ENCODE measurements around the gene SPO11. TPM values are rescaled to one million over a fixed set of nuclear protein-coding genes. Genes with fewer than 3 reads are reported as not detected.

The SPO11 gene
- total and polyA plus RNA-seq, 9 of the 15 experiments (the other 6 are each of a cell fraction or from before 2014, with no cell fraction given): not detected

- TF ChIP-seq HNRNPLL (IDR thresholded peaks at IDR 0.05; ENCODE audit: low read depth, low read length, poor library complexity, severe bottlenecking) (peak; percentile 29), NFYB (IDR thresholded peaks at IDR 0.05; ENCODE audit: extremely low read depth, insufficient read length) (no peak), ZBTB2 (IDR thresholded peaks at IDR 0.05) (peak; percentile 89), ARID1B (IDR thresholded peaks at IDR 0.05) (peak; percentile 24; the same call in 1 of the 2 replicates), ZNF436 (CRISPR knock-in tag; IDR thresholded peaks at IDR 0.05) (no peak), ZNF644 (tag; IDR thresholded peaks at IDR 0.05; ENCODE audit: low read depth) (0 out of 2 replicates have a peak, but pooled peaks have one; percentile 33), CBX1 (IDR thresholded peaks at IDR 0.05; ENCODE audit: low read depth) (peak; percentile 24; the same call in 1 of the 2 replicates), KDM1A (IDR thresholded peaks at IDR 0.05) (peak in 1 of 2 experiments; percentile 85; a peak in 1 of 4 replicates), BCOR (IDR thresholded peaks at IDR 0.05) (peak; percentile 39; the same call in 1 of the 2 replicates), CBX5 (IDR thresholded peaks at IDR 0.05; ENCODE audit: borderline replicate concordance, low read depth) (no peak), NCOA1 (IDR thresholded peaks at IDR 0.05; ENCODE audit: low read depth) (0 out of 2 replicates have a peak, but pooled peaks have one; percentile 52), ZNF511 (CRISPR knock-in tag; IDR thresholded peaks at IDR 0.05) (0 out of 2 replicates have a peak, but pooled peaks have one; percentile 46), BACH1 (tag; IDR thresholded peaks at IDR 0.05) (0 out of 2 replicates have a peak, but pooled peaks have one; percentile 35), JUN (IDR thresholded peaks at IDR 0.05; ENCODE audit: borderline replicate concordance, low read depth, low read length) (no peak), JUN (CRISPR knock-in tag; IDR thresholded peaks at IDR 0.05; ENCODE audit: borderline replicate concordance) (0 out of 2 replicates have a peak, but pooled peaks have one; percentile 76), ZNF445 (CRISPR knock-in tag; IDR thresholded peaks at IDR 0.05; ENCODE audit: low read depth) (no peak), CCNT2 (IDR thresholded peaks at IDR 0.05; ENCODE audit: borderline replicate concordance, extremely low read depth, insufficient read length, low read depth, low read length) (peak; percentile 6), ELK3 (CRISPR knock-in tag; IDR thresholded peaks at IDR 0.05) (no peak), PYGO2 (tag; IDR thresholded peaks at IDR 0.05) (no peak), CBFA2T2 (conservative IDR thresholded peaks at IDR 0.05) (0 out of 2 replicates have a peak, but pooled peaks have one; percentile 15), MEF2D (tag; conservative IDR thresholded peaks at IDR 0.05; ENCODE audit: low read depth) (peak; percentile 61; the same call in 1 of the 2 replicates), FOSL1 (tag; conservative IDR thresholded peaks at IDR 0.05) (no peak)
Measured at GRCh38 chr20:57389695-57390603, 60.3 kb downstream of the SPO11 start (continued).
